ENCODE data around the gene SH3D21. TPM values are rescaled to one million over a fixed set of nuclear protein-coding genes. Genes with fewer than 3 reads are reported as not detected.
A peak's percentile ranks its signal among the peaks of the same experiment; 100 is the strongest.

SH3D21 gene
- total RNA-seq, 2 experiments from 2014 or later, result 1.9 to 2.6 TPM

DNA sequence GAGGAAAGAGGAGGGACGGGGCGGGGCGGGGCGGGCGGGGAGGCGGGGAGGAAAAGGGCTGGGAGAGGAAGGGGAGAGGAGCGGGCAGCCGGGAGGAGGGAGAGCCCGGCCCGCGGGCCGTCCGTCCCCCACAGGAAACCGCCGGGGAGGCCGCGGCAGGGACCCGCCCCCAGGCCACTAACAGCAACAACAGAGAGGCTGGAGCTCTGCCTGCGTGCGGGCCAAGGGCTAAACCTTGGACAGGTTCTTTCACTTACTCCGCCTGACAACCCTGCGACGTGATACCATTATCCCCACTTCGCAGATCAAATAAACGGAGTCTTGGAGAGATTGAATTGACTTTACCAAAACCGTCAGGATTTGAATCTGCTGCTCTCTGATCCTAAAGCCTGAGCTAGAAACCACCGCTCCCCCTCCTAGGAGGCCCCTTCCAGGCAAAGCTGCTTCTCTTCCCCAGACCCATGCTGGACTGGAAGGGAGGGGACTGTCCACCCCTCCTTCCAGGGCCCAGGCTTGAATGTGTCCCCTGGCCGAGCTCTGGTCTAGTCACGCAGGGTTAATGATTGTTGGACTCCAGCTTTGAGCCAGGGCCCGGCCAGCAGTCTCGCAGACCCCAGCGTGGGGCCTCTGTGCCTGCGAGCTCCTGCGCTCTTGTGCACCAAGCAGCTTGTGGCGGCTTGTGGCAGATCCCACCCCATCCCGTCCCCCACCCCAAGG, 17.6 kb downstream of the SH3D21 start, which contains the start of gene EVA1B:
Gene EVA1B, minus strand, starts transcription at position 10 of the 717 bp plus-strand sequence. CDS start 608 bp downstream, outside the sequence.
- Histone ChIP-seq H3K9me3 (ENCODE audit: control insufficient read depth in 1 of 2, insufficient read depth in 1 of 2, low read length in 2 of 2) (no peaks in the 10 kb centered on the region), H3K4me3 (ENCODE audit: low read length) (peak within 1 kb of the TSS; percentile 61), H3K36me3 (ENCODE audit: insufficient read depth, low read length) (no peaks in the 10 kb centered on the region), H3K27me3 (ENCODE audit: control insufficient read depth in 1 of 2, insufficient read depth in 2 of 2, low read length in 2 of 2) (no peaks in the 10 kb centered on the region), H3K4me1 (ENCODE audit: insufficient read depth, low read length) (peaks cover 42% of the 10 kb centered on the region), H3K27ac (ENCODE audit: low read depth in 1 of 2, low read length in 2 of 2) (no peak within 1 kb of the TSS)
- DNase-seq (peak in 9 of 14 experiments; percentile 26 to 69 (median 49)), ATAC-seq (ENCODE audit: poor library complexity) (peak; percentile 20)
- Mint-ChIP-seq H3K36me3 (ENCODE audit: low read depth) (no peaks in the 10 kb centered on the region), H3K4me3 (peak within 1 kb of the TSS; percentile 85), H3K27me3 (no peaks in the 10 kb centered on the region), H3K27ac (no peak within 1 kb of the TSS), H3K4me1 (ENCODE audit: low read depth) (peaks cover 30% of the 10 kb centered on the region), H3K9me3 (no peaks in the 10 kb centered on the region)
- intact Hi-C loops (cut with DNase I, micrococcal nuclease), result loop anchor here in 1 of 2 experiments (5.0 kb wide), 1 partner anchor 44 kb away; no protein-coding TSS in a partner anchor
- TF ChIP-seq, protein P1, sequence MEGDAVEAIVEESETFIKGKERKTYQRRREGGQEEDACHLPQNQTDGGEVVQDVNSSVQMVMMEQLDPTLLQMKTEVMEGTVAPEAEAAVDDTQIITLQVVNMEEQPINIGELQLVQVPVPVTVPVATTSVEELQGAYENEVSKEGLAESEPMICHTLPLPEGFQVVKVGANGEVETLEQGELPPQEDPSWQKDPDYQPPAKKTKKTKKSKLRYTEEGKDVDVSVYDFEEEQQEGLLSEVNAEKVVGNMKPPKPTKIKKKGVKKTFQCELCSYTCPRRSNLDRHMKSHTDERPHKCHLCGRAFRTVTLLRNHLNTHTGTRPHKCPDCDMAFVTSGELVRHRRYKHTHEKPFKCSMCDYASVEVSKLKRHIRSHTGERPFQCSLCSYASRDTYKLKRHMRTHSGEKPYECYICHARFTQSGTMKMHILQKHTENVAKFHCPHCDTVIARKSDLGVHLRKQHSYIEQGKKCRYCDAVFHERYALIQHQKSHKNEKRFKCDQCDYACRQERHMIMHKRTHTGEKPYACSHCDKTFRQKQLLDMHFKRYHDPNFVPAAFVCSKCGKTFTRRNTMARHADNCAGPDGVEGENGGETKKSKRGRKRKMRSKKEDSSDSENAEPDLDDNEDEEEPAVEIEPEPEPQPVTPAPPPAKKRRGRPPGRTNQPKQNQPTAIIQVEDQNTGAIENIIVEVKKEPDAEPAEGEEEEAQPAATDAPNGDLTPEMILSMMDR (IDR thresholded peaks at IDR 0.05), result no peak
- ChIA-PET POLR2A (interaction anchor here (0.6 to 3.1 kb wide), 6 partner anchors 17 to 100 kb away, joined by 3 to 19 read pairs (median 6); partner anchors contain the start of genes LSM10 and SH3D21), CTCF (interaction anchor here (0.6 to 2.0 kb wide), 3 partner anchors 18 to 63 kb away, joined by 3 to 7 read pairs (median 5); partner anchors contain the start of gene SH3D21)

DNA sequence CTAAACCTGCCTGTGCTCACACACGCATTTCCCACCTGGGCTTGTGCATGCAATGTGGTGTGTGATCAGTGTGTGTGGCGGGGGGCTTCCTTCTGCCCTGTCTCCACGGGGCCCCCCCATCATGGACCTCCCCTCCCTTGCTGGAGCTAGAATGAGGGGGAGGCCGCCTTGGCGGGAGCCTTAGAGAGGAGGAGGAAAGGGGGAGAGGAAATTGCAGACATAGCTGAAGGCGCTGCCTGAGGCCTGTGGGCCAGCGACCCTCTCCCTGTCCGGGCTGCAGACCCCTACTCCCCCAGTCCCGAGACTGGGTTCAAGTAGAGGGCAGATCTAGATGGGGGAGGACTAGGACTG, 18.2 kb downstream of the SH3D21 start:
- DNase-seq (no peak), ATAC-seq (ENCODE audit: poor library complexity) (no peak)
- POLR2A ChIA-PET, result interaction anchor here (1.0 to 3.1 kb wide), 4 partner anchors 18 to 101 kb away, joined by 3 to 19 read pairs (median 6); partner anchors contain the start of gene SH3D21
- TF ChIP-seq, protein P1 (IDR thresholded peaks at IDR 0.05), result no peak
- H3K4me3 ChIP-seq (ENCODE audit: low read length), result peak overlapping the region; percentile 56
- Mint-ChIP-seq H3K4me1 (ENCODE audit: low read depth) (peaks cover 30% of the 10 kb centered on the region), H3K27ac (no peak overlapping the region), H3K4me3 (peak overlapping the region; percentile 85), H3K9me3 (no peaks in the 10 kb centered on the region), H3K36me3 (ENCODE audit: low read depth) (no peaks in the 10 kb centered on the region), H3K27me3 (no peaks in the 10 kb centered on the region)
- intact Hi-C loops (cut with DNase I, micrococcal nuclease), result loop anchor here in 1 of 2 experiments (5.0 kb wide), 1 partner anchor 43 kb away; no protein-coding TSS in a partner anchor
- no peaks in the 10 kb centered on the region for H3K36me3 ChIP-seq (ENCODE audit: insufficient read depth, low read length)
- H3K9me3 ChIP-seq (ENCODE audit: control insufficient read depth in 1 of 2, insufficient read depth in 1 of 2, low read length in 2 of 2), result no peaks in the 10 kb centered on the region
- H3K27ac ChIP-seq (ENCODE audit: low read depth in 1 of 2, low read length in 2 of 2), result no peak overlapping the region
- no peaks in the 10 kb centered on the region for H3K27me3 ChIP-seq (ENCODE audit: control insufficient read depth in 1 of 2, insufficient read depth in 2 of 2, low read length in 2 of 2)
- H3K4me1 ChIP-seq (ENCODE audit: insufficient read depth, low read length), result peaks cover 42% of the 10 kb centered on the region
- CTCF ChIA-PET, result interaction anchor here (0.6 to 2.0 kb wide), 3 partner anchors 18 to 63 kb away, joined by 3 to 7 read pairs (median 5); partner anchors contain the start of gene SH3D21

DNA sequence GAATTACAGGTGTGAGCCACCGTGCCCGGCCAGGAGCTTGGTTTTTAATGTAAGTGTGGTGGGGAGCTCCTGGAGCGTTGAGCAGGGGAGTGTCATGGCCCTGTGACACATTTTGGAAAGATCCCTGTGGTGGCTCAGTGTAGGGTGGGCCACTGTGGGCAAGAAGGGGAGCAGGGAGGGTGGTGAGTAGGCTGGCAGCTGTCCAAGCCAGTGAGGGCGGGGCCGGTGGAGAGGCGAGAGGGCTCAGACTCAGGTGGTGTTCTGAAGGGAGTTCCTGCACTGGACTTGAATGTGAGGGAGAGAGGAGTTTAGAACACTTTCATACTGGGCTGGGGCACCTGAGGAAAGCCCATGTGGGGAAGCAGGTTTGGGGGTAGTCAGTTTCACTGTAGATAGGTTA, 20.3 kb downstream of the SH3D21 start:
- no peak overlapping the region for H3K27ac ChIP-seq (ENCODE audit: low read depth in 1 of 2, low read length in 2 of 2)
- CTCF ChIA-PET, result no interaction called here
- no peaks in the 10 kb centered on the region for H3K27me3 Mint-ChIP-seq
- no peak for DNase-seq
- H3K9me3 Mint-ChIP-seq, result no peaks in the 10 kb centered on the region
- H3K4me1 Mint-ChIP-seq (ENCODE audit: low read depth), result peaks cover 23% of the 10 kb centered on the region
- intact Hi-C loops (cut with DNase I, micrococcal nuclease), result no loop called here
- H3K4me3 ChIP-seq (ENCODE audit: low read length), result no peak overlapping the region
- H3K27me3 ChIP-seq (ENCODE audit: control insufficient read depth in 1 of 2, insufficient read depth in 2 of 2, low read length in 2 of 2), result no peaks in the 10 kb centered on the region
- no peak for ATAC-seq (ENCODE audit: poor library complexity)
- no peaks in the 10 kb centered on the region for H3K36me3 Mint-ChIP-seq (ENCODE audit: low read depth)
- POLR2A ChIA-PET, result no interaction called here
- no peaks in the 10 kb centered on the region for H3K9me3 ChIP-seq (ENCODE audit: control insufficient read depth in 1 of 2, insufficient read depth in 1 of 2, low read length in 2 of 2)
- no peak overlapping the region for H3K27ac Mint-ChIP-seq
- peaks cover 36% of the 10 kb centered on the region for H3K4me1 ChIP-seq (ENCODE audit: insufficient read depth, low read length)
- no peak overlapping the region for H3K4me3 Mint-ChIP-seq
- H3K36me3 ChIP-seq (ENCODE audit: insufficient read depth, low read length), result no peaks in the 10 kb centered on the region
- TF ChIP-seq, protein P1 (IDR thresholded peaks at IDR 0.05), result no peak
